Measurements from ENCODE around the gene LORICRIN.

LORICRIN gene

GRCh38 chr1:153248176-153248879, 11.2 kb upstream of the LORICRIN start:
- Histone ChIP-seq H3K27ac (ENCODE audit: low read depth, low read length) (no peak overlapping the region), H3K27me3 (ENCODE audit: low read length) (no peaks in the 10 kb centered on the region), H3K4me2 (ENCODE audit: low read depth, low read length, poor library complexity, severe bottlenecking) (no peak overlapping the region), H3K9me2 (replicated peaks; ENCODE audit: insufficient read depth, low read length) (no peaks in the 10 kb centered on the region), H4K20me1 (ENCODE audit: low read depth, low read length) (no peaks in the 10 kb centered on the region), H3K4me3 (ENCODE audit: insufficient read depth, low read length, poor library complexity, severe bottlenecking) (no peak overlapping the region), H3K79me2 (ENCODE audit: insufficient read depth, low read length) (no peaks in the 10 kb centered on the region), H3K36me3 (ENCODE audit: low read length) (no peaks in the 10 kb centered on the region), H3F3A (ENCODE audit: insufficient read depth) (no peaks in the 10 kb centered on the region), H3K9ac (ENCODE audit: low read length) (no peak overlapping the region), H3K9me3 (ENCODE audit: insufficient read depth, low read length) (no peaks in the 10 kb centered on the region), H2AFZ (ENCODE audit: low read depth, low read length, severe bottlenecking) (no peak overlapping the region)
- no peak for TF ChIP-seq EZH2phosphoT487 (conservative IDR thresholded peaks at IDR 0.05; ENCODE audit: low read length)
- no peak for TF ChIP-seq CTCF (IDR thresholded peaks at IDR 0.05; ENCODE audit: insufficient read depth, low read length, poor library complexity, severe bottlenecking)

GRCh38 chr1:153250166-153250565, 9.3 kb upstream of the LORICRIN start:
- no peaks in the 10 kb centered on the region for H3K79me2 ChIP-seq (ENCODE audit: insufficient read depth, low read length)
- TF ChIP-seq CTCF (IDR thresholded peaks at IDR 0.05; ENCODE audit: insufficient read depth, low read length, poor library complexity, severe bottlenecking) (no peak), EZH2phosphoT487 (conservative IDR thresholded peaks at IDR 0.05; ENCODE audit: low read length) (no peak)
- H3K9ac ChIP-seq (ENCODE audit: low read length), result no peak overlapping the region
- no peaks in the 10 kb centered on the region for H3F3A ChIP-seq (ENCODE audit: insufficient read depth)
- no peak overlapping the region for H3K4me3 ChIP-seq (ENCODE audit: insufficient read depth, low read length, poor library complexity, severe bottlenecking)
- H3K9me2 ChIP-seq (replicated peaks; ENCODE audit: insufficient read depth, low read length), result no peaks in the 10 kb centered on the region
- H3K9me3 ChIP-seq (ENCODE audit: insufficient read depth, low read length), result no peaks in the 10 kb centered on the region
- no peaks in the 10 kb centered on the region for H4K20me1 ChIP-seq (ENCODE audit: low read depth, low read length)
- no peaks in the 10 kb centered on the region for H3K36me3 ChIP-seq (ENCODE audit: low read length)
- H3K4me2 ChIP-seq (ENCODE audit: low read depth, low read length, poor library complexity, severe bottlenecking), result no peak overlapping the region
- no peak overlapping the region for H3K27ac ChIP-seq (ENCODE audit: low read depth, low read length)
- H3K27me3 ChIP-seq (ENCODE audit: low read length), result no peaks in the 10 kb centered on the region
- no peak overlapping the region for H2AFZ ChIP-seq (ENCODE audit: low read depth, low read length, severe bottlenecking)

GRCh38 chr1:153251087-153251486, 8.4 kb upstream of the LORICRIN start:
- Histone ChIP-seq H3K9me3 (ENCODE audit: insufficient read depth, low read length) (no peaks in the 10 kb centered on the region), H3K9me2 (replicated peaks; ENCODE audit: insufficient read depth, low read length) (no peaks in the 10 kb centered on the region), H3K27me3 (ENCODE audit: low read length) (no peaks in the 10 kb centered on the region), H3F3A (ENCODE audit: insufficient read depth) (no peaks in the 10 kb centered on the region), H3K27ac (ENCODE audit: low read depth, low read length) (no peak overlapping the region), H3K9ac (ENCODE audit: low read length) (no peak overlapping the region), H2AFZ (ENCODE audit: low read depth, low read length, severe bottlenecking) (no peak overlapping the region), H4K20me1 (ENCODE audit: low read depth, low read length) (no peaks in the 10 kb centered on the region), H3K36me3 (ENCODE audit: low read length) (no peaks in the 10 kb centered on the region), H3K4me2 (ENCODE audit: low read depth, low read length, poor library complexity, severe bottlenecking) (no peak overlapping the region), H3K4me3 (ENCODE audit: insufficient read depth, low read length, poor library complexity, severe bottlenecking) (no peak overlapping the region), H3K79me2 (ENCODE audit: insufficient read depth, low read length) (no peaks in the 10 kb centered on the region)
- no peak for TF ChIP-seq CTCF (IDR thresholded peaks at IDR 0.05; ENCODE audit: insufficient read depth, low read length, poor library complexity, severe bottlenecking)
- TF ChIP-seq EZH2phosphoT487 (conservative IDR thresholded peaks at IDR 0.05; ENCODE audit: low read length), result no peak

Data from SU-DHL-6 (cell line).